Measurements from ENCODE around the gene CASZ1.

CASZ1 gene

DNA sequence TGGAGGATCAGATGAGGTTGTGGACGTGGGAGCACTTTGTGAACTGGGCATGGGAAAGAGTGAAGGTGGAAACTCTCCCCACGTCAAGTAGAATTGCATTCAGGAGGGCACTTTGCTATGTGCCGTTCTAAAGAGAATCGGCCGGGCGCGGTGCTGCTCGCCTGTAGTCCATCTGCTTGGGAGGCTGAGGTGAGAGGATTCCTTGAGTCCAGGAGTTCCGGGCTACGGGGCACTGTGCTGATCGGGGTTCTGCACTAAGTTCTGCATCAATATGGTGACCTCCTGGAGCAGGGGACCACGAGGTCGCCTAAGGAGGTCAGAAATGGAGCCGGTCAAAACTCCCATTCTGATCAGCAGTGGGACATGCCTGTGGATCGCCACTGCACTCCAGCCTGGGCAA, 179.8 kb downstream of the CASZ1 start:
- DNase-seq, result no peak

DNA sequence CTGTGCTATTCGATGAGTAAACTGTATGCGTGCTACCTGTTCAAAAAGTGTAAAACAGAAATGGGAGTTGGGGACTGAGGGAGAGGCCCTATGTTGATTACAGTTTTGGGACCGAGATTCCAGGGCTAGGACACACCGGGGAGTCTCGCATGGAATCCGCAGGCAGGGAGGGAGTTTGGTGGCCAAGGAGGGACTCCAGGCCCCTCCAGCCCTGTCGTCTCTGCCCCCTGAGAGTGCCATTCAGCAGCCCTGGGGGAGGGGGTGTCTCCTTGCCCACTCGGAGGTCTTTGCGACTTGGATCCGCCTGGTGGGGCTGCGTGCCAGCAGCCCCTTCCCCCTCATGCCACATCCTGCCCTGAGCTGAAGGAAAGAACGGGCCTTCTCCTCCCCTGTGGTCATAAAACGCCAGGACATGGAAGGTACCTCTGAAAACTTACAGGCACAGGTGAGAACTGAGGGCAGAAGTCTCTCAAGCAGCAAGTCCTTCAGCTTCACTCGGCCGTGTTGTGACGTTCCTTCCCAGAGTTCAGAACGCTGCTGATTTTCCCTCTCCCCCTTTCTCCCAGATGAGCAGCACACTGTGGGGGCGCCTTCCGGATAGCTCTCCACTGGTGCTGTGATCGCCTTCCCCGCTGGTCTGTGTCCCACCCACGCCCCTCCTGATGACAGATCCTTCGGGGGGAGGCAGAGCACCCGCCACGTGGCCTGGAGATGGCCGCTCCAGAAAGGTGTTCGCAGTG, 180.3 kb downstream of the CASZ1 start:
- no peak for DNase-seq

DNA sequence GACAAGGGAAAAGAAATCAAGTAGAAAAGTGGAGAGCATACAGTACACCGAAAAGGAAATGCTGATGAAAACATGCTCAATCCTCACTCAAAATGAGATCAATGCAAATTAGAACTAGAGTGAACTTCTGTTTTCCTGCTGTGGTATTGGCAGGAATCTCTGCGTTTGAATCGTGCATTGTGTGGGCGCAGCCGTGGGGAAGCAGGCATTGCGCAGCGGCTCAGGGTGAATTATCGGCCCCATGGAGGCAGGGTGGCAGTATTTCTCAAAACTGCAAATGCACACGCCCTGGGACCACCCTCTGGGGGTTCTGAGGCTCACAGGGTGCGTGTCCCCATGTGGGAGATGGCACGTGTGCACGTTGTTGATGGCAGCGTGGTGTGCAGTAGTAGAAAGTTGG, 181.1 kb downstream of the CASZ1 start:
- no peak for DNase-seq

DNA sequence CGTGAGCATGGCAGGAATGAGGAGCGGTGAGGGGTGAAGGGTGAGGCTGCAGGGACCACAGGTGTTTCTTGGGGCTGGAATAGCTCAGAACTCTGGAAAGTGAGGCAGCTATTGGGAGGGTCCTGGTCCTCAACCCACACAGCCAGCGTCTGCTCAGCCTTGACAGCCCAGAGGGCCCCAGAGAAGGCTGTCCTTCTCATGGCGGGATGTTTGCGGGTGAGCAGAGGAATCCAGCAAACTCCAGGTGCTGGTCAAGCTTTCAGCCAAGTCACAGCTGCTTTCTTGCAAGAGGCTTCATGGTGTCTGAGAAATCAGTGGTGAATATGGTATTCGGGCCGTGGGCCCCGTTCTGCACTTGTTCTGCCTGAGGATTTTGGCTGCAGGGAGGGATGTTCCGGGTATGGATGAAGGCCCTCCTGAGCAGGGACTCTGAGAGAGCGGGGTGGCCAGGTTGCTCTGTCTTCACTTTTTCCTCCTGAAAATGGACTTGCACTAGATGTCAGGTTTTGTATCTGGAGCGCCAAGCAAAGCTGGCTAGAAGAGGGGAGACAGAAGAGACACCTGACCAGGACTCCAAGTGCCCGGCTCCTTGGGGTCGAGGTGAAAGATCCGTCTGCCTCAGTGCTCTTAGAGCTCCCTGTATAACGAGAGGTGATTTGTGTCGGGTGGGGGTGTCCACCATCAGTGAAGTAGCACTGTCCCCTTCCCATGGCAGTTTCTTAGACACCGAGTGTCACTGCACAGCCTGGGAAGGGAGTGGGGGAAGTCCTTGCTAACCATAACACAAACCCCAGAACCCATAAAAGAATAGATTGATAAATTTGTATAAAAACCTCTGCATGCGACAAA, 181.8 kb downstream of the CASZ1 start:
- no peak for DNase-seq

DNA sequence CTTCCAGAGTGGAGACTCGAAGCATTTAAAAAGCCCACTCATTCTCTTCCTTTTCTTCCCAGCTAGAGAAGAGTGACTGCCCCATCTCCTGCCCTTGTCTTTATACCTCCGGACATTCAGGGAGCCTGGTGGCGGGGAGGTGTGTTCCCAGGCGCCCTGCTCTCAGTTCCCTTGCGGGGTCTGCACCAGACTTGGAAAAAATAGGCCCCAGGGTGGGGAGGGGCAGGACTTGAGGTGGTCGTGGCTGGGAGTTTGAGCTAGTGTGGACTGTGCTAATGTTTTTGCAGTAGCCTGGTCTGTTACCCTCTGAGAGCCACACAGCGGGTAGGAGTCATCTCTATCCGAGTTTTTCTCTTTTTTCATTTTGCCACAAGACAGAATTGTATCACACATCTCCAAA, 182.6 kb downstream of the CASZ1 start:
- DNase-seq, result no peak

DNA sequence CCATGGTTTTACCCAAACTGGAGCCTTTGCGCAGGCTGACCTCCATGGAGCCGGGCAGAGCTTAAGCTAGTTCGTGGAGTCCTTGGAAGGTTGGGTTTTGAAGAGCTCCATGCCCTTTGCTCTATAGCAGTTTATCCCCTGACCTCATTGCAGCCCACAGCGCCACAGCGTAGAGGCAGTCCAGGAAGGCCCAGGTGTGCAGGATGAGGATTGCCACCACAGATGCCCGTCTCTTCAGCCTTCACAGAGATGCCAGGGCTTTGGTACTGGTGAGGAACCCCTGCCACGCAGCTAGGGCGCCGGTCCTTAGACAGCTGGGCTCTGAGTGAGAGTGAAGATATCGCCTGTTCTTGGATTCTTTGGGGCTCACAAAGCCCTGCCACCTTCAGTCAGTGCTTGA, 183.1 kb downstream of the CASZ1 start:
- DNase-seq, result no peak

DNA sequence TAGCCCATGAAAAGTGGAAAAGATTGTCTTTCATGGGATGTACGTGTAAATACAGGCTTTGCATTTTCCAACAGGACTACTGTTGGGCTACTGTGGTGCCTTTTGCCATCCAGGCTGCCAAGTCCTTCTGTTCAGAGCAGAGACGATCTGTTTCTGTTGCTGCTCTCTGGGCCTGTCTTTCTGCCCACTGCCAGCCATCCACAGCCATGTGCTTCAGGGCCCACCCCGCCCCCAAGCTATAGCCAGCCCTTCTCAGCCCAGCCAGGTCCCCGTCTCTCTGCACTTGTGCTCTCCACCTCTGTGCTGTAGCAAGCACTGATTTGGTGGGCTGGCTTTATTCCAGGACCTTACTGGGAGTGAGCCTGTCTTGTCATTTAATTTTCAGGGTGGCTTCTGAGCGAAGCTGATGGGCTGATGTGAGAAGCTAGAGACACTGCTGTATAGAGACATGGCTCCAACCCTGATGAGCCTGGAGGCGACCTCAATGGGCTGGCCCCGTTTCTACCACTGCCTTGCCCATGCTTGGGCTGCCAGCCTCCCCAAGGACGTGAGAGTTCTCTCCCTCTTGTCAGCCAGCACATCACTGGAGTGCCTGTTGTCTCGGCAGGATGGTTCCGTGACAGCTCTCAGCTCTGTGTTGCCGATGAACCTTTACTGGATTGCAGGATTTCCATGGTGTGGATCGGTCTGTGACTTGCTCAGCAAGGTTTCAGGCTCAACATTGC, 183.8 kb downstream of the CASZ1 start:
- no peak for DNase-seq

DNA sequence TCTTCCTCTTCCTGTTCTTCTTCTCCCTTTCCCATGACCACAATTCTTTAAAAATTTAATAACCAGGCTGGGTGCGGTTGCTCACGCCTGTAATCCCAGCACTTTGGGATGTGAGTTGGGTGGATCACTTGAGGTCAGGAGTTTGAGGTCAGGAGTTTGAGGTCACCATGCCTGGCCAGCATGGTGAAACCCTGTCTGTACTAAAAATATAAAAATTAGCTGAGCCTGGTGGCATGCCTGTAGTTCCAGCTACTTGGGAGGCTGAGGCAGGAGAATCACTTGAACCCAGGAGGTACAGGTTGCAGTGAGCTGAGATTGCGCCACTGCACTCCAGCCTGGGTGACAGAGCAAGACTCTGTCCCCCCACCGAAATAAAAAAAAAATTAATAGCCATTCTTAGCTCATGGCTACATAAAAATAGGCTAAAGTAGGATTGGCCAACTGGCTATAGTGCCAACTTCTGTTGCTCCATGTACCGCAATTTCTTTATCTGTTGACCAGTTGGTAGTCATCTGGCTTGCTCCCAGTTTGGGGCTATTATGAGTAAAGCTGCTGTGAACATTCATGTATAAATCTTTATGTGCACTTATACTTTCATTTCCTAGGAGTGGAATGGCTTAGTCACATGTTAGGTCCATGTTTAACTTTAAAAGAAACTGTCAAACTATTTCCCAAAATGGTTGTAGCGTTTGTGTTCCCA, 185.4 kb downstream of the CASZ1 start:
- DNase-seq, result no peak

DNA sequence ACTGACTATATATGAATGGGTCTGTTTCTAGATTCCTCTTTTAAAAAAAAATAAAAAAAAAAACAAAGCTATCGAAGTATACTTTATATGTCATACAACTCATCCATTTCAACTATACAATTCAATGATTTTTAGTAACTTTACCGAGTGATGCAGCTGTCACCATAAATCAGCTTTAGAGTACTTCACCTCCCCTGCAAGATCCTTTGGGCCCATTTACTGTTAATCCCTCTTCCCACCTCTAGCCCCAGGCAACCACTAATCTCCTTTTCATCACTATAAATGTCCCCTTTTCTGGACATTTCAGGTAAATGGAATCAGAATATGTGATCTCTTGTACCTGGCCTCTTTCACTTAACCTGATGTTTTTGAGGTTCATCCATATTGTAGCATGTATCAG, 187.8 kb downstream of the CASZ1 start:
- DNase-seq, result no peak

DNA sequence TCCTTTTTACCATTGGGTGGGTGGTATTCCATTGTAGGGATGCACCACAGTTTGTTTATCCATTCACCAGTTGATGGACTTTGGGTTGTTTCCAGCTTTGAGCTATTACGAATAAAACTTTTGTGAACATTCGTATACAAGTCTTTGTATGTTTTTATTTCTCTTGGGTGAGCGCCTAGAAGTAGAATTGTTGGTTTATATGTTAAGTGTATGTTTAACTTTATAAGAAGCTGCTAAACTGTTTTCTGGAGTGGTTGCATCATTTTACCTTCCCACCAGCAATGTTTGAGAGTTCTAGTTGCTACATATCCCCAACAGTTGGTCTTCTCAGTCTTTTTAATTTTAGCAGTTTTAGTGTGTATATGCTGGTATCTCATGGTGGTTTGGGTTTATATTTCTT, 189.2 kb downstream of the CASZ1 start:
- DNase-seq, result no peak

DNA sequence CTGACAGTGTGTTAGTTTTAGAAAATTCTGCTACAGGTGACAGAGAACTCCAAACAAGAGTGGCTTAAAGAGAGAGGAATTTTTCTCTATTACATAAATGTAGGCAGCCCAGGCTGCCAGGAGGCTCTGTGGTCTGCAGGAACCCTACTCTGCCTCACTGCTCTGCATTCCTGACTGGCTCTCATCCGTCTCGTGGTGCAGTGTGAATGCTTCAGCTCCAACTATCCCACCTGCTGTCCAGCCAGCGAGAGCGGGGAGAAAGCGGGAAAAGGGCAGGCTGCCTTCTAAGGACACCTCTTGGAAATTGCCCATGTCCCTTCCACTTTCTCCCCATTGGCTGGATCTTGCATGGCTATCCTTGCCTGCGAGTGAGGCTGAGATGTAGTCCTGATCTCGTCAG, 190.4 kb downstream of the CASZ1 start:
- no peak for DNase-seq

DNA sequence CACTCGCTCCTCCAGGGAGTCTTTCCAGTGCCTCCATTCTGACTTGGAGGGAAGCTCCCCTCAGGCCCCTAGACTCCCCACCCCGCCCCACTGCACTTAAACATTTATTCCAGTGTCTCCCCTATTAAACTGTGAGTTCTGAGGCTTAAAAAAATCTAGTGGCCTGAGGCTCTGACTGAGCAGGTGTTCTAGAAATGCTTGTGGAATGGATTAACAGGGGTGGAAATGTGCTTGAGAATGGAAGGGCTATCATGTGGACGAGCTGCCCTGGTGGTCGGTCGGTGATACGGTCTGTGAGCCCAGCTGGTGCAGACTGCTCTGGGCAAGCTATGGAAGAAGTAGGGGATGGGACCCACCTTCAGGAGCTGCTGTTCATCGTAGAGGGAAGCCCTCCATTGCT, 191.5 kb downstream of the CASZ1 start:
- DNase-seq, result no peak

DNA sequence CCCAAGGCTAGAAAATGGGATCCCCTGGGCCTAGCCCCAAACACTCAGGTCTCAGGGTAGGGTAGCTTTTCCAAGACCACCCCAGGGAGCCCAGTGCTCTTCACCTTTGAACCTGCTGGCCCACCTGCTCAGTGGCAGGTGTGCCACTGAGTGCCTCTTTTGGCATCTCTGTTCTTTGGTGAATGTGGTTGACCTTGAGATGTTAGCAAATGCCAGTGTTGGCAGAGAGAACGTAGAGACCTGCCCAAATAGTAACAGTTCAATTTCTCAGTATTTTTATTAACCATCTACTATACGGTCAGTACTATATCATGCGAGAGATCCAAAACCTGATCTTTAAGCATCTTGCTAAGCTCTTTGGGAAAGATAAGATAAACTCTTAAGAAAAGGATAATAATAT, 193.5 kb downstream of the CASZ1 start:
- DNase-seq, result no peak

DNA sequence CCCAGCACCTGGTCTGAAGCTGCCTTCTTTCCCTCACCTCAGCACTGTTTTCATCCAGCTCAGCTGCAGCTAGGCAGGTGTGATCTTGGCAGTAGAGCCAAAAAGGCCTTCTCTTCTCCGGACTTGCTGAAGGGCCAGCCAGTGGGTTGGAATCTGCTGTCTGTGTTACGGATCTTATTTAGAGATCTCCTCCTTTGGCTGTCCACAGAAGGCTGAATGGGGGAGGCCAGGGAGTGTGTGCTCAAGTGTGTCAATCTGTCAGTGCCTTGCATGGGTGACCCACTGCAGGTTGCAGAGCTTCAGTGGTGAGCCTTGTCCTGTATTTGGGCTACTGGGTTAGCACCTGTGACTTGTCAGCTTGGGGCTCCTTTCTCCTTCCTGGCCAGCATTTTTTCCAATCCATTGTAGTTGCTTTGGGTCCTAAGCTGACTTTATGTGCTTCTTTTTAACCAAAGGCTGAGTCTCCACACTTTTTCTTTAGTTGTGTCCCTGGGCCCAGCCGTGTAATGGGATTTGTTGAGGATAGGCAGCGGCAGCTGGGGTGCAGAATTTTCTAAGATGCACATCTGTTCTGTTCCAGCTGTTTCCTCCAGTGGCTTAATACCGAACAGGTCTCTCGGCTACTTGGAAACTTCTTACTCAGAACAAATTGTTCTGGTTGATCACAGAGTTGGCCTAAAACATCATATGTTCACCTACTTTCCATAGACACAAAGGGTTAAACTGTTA, 194.9 kb downstream of the CASZ1 start:
- no peak for DNase-seq

DNA sequence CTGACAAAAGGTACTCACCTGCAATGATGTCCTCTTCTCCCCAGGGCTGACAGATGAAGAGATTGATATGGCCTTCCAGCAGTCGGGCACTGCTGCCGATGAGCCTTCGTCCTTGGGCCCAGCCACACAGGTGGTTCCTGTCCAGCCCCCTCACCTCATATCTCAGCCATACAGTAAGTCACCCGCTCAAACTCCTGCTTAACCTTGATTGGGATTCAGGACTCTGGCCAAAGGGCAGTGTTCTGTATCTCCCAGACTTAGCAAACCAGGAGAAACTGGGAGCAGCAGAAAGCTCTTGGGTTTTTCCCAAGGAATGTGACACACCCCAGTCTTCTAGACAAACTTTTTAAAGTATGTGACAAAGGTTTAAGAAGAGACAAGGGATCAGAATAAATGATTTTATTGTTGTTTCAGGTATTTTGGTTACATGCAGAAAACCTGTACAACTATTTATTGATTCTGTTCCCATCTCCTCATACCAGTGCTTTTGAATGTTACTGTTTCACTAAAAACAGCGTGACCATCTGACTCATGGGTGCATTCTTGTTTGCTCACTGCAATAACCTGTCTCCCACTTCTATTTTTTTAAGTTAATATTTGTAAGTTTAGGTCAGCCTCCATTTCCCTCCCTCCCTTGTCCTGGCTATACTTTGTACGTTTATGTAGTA, 197.1 kb downstream of the CASZ1 start:
- no peak for DNase-seq

DNA sequence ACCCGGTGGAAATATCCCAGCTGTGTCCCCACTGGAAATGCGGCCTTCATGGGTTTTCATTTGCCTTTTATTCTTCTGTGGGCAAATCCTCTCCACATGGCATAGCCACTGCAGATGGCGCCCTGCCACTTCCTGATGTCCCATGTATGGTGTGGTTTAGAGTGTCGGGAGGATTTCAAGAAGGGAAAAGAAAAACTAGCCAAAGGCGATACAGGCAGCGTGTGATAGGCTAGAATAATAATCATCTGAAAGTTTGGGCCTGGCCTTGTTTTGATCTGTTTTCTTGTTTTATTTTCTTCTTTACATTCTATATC, 198.1 kb downstream of the CASZ1 start:
- DNase-seq, result no peak

DNA sequence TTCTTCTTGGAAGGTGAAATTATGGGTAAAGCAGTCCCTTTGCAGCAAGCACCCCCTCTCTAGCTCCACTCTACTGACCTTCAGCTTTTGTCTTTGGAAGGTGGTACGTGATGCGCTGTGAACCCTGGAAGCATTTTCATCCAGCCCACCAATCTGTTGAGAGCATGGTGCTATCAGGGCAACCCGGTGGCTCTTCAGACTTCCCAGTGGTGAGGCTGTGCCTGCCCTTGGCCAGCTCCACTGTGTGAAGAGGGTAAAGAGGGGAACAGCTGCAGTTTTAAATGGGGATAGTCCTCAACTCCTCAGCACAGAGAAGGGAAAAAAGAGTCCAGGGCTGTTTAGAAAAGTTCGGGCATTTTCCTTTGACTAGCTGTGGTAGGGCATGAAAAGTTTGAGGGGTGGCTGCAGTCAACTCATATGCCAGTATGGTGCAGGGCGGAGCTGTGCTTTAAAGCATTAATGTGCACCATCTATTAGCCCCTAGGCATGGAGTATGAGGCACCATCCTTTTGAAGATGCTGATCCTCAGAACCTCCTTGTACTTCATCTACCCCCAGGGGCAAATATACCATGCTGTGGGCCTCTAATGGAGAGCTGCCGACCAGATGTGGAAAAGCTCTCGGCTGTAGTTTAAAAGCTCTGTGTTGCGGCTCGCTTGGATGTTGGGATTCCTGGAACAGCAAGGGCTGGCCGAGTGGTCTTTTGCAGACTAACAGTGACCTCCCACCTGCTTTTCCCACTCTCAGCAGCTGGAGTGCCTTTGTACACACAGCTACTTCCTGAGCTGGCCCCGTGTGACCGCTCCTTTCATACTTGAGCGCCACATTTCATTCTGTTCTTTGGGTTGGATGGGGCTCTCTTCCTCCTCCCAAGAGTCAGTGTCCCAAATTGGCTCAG, 198.7 kb downstream of the CASZ1 start:
- no peak for DNase-seq

DNA sequence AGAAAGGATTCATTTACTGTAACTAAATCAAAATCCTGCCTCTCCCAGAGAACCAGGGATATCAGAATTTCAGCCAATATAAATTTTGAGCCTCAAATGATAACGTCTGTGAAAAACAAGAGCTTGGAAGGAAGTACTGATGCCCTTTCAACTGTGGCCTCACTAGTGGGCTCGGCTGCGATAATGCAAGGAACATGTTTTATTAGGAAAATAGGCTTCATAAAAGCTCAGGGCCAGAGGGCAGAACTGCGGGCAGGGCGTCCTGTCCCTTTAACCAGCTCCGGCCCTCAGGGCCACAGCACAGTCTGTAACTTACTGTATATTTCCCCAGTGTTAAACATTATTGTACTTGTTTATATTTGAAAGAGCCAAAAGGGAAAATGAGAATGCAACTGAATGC, 199.7 kb downstream of the CASZ1 start:
- no peak for DNase-seq

DNA sequence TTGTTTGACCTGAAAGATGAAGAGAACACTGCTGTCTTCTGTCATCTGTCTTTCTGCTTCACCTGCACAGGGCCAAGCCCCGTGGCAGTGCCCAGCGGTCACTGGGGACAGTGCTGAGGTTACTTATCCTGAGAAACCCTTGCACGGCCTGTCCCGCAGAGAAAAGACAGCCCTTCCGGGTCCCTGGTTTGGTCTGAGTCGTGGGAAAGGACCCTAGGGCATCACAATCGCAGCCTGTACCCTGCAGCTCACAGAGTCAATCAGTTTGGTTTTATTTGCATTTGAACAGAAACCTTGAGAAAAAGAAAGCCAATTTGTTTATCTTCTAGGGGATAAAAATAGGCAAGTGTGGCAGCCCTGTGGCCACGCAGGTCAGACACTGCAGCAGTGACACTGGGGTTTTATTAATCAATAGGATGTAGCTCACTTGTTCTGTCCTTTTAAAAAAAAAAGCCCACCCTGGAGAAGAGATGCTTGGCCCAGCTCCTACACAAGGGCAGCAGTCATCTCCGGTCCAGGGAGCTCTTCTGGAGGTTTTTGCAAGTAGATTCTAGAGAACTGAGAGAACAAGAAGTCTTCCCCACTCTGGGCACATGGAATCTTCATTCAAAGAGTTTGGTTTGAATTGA, 201.7 kb downstream of the CASZ1 start:
- DNase-seq, result no peak

DNA sequence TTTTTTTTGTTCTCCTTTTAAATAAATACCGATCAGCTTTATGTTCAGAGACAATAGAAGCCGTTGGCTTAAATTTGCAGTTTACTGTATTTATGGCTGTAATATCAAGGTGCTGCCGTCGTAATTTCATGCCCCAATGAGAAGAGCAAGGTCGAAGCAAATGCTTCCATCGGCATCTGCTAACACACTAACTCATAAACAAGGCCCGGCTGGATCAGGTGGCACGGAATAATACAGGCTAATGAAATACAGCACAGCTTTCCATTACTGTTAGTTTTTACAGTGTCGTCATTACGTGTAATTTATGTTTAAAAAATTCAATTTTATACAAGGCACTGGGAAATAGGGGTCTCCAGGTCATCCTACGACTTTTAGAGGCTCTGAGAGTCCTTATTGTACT, 202.7 kb downstream of the CASZ1 start:
- DNase-seq, result no peak

DNA sequence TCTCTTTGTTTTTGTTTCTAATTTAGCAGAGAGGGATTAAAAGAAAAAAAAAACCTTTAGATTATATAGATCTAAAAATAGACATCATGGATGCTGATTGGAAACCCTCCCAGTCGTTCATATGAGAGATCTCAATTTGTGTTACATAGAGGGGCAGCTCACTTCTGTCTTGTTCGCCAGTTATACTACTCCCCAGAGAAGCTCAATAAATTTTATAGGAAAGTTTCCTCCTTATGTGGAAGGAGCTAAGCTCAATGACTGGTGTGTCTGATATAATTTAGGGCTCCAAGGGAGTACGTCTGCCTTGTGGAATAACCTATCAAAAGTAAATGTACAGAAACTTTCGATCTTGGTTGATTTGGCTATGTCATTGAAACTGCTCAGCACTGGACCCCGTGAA, 204.1 kb downstream of the CASZ1 start:
- DNase-seq, result no peak

All from CD4-positive, alpha-beta T cell treated with Interleukin-17A for 4 hours (primary cell).